AG10803 (cell line): ENCODE data around the gene ATXN2L.

Experiments
- DNase-seq: peaks from one replicate; pipeline ENCODE4 v3.0.0; 2010; ENCODE audit warnings: low read depth
- H3K4me3 ChIP-seq: 2 replicates; pipeline ENCODE4 v1.5.1; 2011; ENCODE audit warnings: mild to moderate bottlenecking, low read length, control low read depth
- TF ChIP-seq, protein P1 (sequence below): conservative IDR thresholded peaks from 2 replicates; pipeline ENCODE4 v1.5.1; 2011; ENCODE audit warnings: mild to moderate bottlenecking, low read length, control low read depth, inconsistent platforms

ATXN2L gene

DNA sequence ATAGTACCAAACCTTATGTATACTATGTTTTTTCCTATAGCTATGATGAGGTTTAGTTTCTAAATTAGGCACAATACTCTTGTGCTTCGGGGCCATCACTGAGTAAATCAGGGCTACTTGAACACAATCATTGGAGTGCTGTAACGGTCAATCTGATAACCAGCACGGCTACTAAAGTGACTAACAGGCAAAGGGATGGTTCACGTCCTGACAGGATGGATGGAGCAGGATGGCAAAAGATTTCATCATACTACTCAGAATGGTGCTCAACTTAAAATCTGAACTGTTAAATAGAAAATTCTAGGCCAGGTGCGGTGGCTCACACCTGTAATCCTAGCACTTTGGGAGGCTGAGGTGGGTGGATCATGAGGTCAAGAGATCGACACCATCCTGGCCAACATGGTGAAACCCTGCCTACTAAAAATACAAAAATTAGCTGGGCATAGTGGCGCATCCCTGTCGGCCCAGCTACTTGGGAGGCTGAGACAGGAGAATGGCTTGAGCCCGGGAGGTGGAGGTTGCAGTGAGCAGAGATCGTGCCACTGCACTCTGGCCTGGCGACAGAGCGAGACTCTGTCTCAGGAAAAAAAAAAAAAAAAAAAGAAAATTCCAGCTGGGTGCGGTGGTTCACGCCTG, 16.3 kb downstream of the ATXN2L start:
- TF ChIP-seq, protein P1, sequence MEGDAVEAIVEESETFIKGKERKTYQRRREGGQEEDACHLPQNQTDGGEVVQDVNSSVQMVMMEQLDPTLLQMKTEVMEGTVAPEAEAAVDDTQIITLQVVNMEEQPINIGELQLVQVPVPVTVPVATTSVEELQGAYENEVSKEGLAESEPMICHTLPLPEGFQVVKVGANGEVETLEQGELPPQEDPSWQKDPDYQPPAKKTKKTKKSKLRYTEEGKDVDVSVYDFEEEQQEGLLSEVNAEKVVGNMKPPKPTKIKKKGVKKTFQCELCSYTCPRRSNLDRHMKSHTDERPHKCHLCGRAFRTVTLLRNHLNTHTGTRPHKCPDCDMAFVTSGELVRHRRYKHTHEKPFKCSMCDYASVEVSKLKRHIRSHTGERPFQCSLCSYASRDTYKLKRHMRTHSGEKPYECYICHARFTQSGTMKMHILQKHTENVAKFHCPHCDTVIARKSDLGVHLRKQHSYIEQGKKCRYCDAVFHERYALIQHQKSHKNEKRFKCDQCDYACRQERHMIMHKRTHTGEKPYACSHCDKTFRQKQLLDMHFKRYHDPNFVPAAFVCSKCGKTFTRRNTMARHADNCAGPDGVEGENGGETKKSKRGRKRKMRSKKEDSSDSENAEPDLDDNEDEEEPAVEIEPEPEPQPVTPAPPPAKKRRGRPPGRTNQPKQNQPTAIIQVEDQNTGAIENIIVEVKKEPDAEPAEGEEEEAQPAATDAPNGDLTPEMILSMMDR: no peak
- no peak for DNase-seq
- no peak overlapping the region for H3K4me3 ChIP-seq

DNA sequence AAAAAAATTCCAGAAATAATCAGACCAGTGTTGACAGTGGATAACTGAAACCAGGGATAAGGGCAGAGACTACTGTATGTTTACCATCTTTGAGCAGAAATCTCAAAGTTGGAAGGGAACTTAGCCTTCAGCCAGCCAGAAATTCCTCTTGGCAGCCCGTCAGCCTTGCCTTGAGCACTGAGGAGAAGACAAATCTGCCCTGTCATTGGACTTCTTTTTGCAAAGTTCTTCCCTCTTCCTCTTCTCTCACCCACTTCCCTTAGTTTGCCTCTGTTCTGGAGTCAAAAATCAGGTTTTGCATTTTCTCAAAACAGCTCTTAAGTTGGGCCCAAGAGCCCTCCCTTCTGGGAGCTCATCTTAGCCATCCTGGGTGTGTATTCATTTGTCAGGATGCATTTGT, 17.1 kb downstream of the ATXN2L start:
- no peak overlapping the region for H3K4me3 ChIP-seq
- DNase-seq: no peak
- TF ChIP-seq, protein P1: no peak

DNA sequence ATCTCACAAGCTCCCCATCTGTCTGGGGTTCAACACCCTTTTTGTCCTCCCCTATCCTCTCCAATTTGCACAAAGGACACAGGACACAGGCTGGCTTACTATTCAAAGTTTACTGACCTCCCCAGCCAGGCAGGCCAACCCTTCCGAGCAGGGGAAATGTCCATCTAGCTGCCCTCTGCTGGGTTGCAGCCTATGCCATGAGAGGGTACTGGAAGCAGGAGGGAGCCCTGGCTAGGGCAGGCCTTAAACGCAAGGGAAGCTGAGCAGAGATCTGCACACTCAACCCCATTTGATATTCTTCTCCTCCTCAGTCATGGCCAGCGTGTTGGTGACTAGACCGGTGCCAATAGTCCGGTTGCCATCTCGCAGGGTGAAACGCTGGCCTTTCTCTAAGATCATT, 19.9 kb downstream of the ATXN2L start:
- TF ChIP-seq, protein P1: no peak
- DNase-seq: no peak
- H3K4me3 ChIP-seq: no peak overlapping the region

DNA sequence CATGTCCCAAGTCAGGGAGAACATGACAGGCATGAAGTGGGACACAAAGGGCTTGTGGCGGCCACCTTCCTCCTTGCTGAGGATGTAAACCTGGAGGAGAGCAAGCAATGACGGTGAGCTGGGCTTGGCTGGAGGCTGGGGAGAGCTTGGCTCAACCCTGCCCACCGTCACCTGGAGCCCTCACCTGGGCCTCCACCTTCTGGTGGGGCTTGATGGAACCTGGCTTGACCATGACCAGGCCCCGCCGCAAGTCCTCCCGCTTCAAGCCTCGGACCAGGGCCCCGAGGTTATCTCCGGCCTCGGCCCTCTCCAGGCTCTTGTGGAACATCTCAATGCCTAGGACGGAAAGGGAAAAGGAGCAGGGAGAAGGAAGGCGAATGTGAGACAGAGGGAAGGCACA, 21.0 kb downstream of the ATXN2L start:
- TF ChIP-seq, protein P1: no peak

DNA sequence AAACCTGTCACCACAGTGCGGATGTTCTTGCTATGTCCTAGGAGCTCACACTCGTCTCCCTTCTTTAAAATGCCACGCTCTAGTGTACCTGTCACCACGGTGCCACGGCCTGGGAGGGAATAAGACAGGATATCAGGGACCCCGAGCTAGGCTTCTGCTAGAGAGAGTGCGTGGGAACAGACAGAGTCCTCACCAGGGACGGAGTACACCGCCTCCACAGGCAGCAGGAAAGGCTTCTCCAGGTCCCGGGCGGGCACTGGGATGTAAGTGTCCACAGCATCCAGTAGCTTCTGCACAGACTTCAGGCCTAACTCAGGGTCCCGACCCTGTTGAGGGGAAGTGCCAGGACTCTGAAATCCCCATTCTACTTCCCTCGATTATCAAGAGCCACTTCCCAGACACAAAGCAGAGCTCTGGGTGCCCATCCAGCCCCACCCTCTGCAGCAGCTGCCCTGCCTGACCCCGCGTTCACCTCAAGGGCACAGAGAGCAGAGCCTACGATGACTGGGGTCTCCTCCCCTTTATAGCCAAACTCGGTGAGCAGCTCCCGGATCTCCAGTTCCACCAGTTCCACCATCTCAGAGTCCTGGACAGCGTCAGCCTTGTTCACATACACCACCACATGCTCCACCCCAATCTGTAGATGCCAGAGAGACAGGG, 21.6 kb downstream of the ATXN2L start:
- H3K4me3 ChIP-seq: no peak overlapping the region
- TF ChIP-seq, protein P1: no peak

More for the DNA sequence above, 21.0 kb downstream of the ATXN2L start:
- H3K4me3 ChIP-seq: no peak overlapping the region
- no peak for DNase-seq

DNA sequence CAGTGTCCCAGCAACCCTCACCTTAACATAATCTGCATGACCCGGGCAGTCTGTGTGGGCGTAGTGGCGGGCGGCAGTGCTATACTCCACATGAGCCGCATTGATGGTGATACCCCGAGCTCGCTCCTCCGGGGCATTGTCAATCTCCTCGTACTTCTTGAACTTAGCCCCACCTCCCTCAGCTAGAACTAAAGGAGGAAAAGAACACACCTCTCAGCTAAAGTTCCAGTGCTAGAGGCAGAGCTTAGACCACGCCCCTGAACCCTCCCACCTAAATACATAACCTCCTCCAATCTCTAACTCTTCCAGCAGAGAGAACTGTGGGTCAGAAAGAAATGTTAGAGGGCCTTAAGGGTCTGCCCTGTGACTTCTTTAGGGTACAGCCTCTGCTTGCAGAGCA, 22.5 kb downstream of the ATXN2L start:
- TF ChIP-seq, protein P1: no peak
- peak overlapping the region; percentile 98 for H3K4me3 ChIP-seq
- no peak for DNase-seq

More for the DNA sequence above, 21.6 kb downstream of the ATXN2L start:
- DNase-seq: no peak

DNA sequence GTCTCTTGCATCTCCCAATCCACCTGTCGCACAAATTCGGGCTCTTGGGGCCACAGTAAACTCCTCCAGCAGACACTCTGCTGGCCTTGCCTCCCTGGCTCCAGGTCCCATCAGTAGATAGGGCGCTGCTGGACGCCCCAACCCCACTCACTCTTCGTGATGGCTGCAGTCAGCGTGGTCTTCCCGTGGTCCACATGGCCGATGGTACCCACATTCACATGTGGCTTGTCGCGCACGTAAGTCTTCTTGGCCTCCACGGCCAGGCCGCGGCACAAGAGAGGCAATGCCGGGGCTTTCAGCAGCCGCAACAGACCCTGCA, 22.9 kb downstream of the ATXN2L start:
- DNase-seq: no peak
- H3K4me3 ChIP-seq: peak overlapping the region; percentile 98
- TF ChIP-seq, protein P1: no peak
